GM12801 (cell line): Measurements from ENCODE around the gene NRDC.

Experiments
- CTCF ChIP-seq: IDR thresholded peaks from one replicate; pipeline ENCODE4 v1.5.1; 2011; ENCODE audit warnings: control low read depth; ENCODE audit not compliant: insufficient read length; ENCODE audit errors: extremely low read depth

NRDC gene

GRCh38 chr1:51906306-51907078 is 28.0 kb upstream of the NRDC start:
- no peak for TF ChIP-seq CTCF

GRCh38 chr1:51902456-51902855 is 23.9 kb upstream of the NRDC start:
- TF ChIP-seq CTCF = no peak

- TF ChIP-seq CTCF = no peak
Measured at GRCh38 chr1:51901151-51901550, 22.6 kb upstream of the NRDC start.

GRCh38 chr1:51899022-51899421 is 20.5 kb upstream of the NRDC start:
- TF ChIP-seq CTCF = no peak

GRCh38 chr1:51898090-51898734 is 19.7 kb upstream of the NRDC start:
- no peak for TF ChIP-seq CTCF

GRCh38 chr1:51897699-51898031 is 19.1 kb upstream of the NRDC start:
- TF ChIP-seq CTCF = no peak

GRCh38 chr1:51878308-51878615 is 265 bp downstream of the NRDC start:
- TF ChIP-seq CTCF = no peak
